Measurements from ENCODE around the gene CDKN3.

CDKN3 gene, protein sequence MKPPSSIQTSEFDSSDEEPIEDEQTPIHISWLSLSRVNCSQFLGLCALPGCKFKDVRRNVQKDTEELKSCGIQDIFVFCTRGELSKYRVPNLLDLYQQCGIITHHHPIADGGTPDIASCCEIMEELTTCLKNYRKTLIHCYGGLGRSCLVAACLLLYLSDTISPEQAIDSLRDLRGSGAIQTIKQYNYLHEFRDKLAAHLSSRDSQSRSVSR

DNA sequence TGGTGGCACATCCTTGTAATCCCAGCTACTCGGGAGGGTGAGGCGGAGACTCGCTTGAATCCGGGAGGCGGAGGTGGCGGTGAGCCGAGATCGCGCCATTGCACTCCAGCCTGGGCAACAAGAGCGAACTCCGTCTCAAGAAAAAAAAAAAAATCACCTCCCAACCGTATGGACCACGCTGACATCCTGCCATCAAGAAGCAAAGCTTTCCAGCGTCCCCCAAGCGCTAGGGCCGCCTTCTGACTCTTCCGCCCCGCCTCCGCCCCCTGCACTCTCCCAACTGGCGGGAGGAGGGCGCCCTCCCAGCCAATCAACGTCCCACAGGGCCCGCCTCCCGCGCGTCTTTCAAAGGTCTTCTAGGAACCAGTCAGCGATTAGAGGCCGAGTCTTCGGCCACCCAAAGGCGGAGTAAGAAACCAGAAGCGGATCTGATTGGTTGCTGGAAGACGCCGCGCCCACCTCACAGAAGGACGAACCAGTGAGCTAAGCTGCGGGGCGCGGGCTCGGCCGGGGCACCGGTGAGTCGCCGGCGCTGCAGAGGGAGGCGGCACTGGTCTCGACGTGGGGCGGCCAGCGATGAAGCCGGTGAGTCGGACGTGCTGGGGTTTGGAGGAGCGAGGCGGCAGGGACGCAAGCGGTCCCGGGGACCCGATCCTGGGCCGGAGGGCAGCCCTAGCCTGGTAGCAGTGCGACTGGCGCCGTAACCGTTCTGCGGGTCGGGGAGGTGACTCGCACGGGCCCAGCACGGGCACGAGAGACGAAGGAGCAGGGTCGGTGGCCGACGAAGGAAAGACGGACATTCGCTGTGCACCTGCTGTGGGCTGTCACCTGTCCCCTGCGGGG lies at the start of gene CDKN3:
Gene CDKN3 (plus strand): TSS at position 515 of the 843 bp plus-strand sequence. CDS start 62 bp downstream, at position 577.
- peak; percentile 99 for DNase-seq

DNA sequence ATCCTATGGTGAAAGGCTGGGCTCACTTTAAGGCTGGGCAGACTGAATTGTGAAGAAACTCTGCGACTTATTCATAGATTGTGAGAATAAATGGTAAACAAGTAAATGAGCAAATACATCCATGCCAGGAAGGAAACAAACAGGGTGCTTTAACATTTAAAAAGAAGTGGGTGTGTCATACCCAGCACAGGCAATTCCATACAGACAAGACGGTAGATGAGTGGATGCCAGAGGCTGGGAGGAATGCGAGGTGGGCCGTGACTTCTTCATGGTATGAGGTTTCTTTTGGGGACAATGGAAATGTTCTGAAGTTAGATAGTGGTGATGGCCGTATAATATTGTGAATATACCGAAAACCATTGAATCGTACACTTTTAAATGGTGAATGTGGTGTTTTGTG lies 49.8 kb upstream of the CDKN3 start:
- no peak for DNase-seq

DNA sequence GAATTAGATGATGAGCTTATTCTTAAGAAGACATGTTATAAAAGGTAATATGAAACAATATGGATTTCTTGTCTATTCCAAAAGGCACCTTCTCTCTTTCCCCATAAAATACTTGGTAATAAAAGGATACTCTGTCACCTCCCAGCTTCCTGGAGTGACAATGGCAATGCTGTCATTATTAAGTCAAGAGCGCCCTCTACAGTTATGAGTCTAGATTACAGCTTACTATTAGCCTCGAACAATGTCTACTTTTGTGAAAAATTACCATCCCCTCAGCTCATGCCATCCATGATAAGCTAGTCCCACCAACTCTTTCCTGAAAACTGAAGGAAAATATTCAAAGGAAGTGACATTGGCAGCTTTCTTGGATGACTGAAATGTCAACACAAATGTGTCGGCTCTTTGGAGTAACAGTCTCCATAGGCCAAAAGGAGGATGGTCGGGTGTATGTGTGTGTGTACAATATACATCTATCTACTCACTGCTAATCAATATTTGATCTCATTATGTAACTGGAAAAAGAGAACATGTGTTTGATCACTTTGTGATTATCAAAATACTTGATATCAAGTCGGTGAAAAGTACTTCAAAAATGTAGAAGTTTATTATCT lies 48.7 kb upstream of the CDKN3 start:
- peak; percentile 62 for DNase-seq

DNA sequence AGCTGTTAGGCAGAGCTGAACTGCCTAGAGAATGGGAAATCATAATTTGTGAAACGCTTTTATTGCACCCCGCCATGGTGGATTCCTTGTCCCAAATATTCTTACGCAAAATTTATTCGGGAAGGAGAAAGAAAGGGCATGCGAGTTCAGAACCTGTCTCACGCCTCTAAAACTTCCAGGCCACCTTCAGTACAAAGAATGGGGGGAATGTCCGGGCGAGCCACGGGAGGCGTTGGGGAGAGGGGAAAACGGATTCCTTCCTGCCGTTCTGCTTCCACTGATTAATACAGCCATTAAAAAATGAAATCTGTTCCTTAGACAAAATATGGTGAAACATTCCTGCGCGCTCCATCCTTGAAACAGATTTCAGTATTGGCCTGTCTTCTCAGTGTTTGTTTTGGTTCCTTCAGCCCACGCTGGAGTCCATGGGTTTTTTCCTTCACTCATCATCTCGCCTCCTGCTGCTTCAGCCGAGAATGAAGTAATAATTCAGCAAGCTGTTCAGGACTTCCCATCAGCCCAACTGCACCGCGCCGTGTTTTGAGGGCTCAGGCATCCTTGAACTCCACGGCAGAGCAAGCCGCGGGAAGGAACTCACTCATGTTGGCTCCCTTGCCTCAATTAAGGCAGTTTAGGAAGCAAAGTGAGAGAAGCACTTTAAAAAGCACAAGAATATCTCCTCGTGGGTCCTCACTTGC lies 47.7 kb upstream of the CDKN3 start:
- DNase-seq = no peak

DNA sequence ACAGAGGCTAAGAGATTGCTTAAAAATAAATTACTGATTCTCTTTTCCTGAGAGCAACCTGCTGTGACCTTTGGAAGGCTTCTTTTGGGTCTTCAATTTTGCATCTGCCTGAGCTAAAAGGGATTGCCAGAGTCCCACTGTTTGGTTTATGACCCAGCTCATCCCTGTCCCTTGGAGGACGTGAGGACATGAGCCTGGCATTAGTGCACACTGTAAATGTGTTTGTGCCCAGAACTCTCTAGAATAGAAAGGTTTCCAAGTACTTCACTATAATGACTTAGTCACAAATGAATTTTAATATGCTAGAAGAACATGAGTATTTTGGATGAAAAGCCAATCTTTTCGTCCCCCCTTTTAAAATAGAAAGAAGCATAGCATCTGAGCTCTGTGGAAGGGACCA lies 47.1 kb upstream of the CDKN3 start:
- DNase-seq = no peak

DNA sequence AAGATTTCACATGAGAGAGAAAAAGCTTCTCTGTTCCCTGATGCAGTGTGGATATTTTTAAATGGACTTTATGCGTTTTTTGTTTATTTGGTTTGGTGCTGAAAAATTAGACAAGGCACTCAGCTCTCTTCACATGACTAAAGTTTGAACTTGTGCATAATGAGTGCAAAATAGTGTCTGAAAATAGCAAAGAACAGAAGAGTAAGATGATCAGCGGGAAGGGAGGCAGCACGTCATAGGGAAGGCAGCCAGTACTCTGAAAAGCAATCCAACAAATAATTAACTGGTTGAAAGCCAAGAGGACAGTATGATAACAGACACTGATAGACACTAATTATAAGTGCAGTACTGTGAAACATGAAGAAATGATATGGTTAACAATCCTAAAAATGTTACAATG lies 46.6 kb upstream of the CDKN3 start:
- DNase-seq = no peak

DNA sequence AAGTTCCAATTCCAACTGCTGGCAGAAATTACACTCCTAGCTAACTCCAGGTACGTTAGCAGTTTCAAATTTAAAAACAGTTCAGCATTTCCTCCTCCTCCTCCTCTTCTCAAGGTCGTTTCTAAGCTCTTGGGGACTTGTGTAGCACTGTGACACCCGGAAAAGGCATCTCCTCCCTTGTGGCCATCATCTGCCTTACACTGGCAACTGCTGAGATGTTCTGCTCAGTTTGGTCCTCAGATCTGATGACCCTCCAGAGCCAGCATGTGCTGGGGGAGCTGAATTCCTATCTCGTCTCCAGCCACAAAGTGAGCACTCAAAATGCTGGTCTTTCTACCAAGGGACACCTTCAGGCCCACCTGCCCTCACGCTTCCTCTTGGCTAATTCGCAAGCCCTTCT lies 43.5 kb upstream of the CDKN3 start:
- no peak for DNase-seq

DNA sequence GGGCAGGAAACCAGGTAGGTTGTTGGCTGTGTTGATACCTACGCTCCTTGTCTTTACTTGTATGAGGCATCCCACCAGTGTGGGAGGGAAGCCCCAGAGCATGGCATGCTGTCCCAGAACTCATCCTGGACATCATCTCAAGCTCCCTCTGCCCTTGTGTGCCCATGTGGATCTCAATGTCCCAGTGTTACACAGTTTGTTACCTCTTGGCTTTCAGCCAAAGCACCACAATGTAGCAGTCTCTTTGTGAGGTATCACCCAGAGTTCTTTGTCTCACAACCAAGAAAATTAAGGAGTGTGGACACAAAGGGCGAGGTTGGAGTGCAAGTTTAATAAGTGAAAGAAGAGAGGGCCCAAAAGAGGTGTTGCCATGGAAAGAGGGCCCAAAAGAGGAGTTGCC lies 43.1 kb upstream of the CDKN3 start:
- no peak for DNase-seq

DNA sequence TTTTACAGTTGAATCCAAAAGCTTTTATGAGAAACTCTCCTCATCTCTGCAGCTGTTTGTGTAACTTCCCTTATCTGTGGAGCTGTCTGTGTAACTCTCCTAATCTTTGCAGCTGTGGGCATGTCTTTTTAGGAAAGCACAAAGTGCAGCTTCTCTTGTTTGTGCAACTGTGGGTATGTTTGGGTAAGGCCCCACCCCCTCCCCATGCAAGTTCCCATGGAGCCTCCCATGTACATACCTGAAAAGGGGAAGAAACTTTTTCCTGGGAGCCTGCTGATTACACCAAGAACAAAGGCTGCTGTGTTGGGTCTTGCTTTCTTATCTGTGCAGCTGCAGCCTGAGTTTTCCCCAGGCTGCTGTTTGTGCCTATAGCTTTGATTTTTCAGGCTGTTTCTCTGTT lies 42.7 kb upstream of the CDKN3 start:
- DNase-seq = no peak

DNA sequence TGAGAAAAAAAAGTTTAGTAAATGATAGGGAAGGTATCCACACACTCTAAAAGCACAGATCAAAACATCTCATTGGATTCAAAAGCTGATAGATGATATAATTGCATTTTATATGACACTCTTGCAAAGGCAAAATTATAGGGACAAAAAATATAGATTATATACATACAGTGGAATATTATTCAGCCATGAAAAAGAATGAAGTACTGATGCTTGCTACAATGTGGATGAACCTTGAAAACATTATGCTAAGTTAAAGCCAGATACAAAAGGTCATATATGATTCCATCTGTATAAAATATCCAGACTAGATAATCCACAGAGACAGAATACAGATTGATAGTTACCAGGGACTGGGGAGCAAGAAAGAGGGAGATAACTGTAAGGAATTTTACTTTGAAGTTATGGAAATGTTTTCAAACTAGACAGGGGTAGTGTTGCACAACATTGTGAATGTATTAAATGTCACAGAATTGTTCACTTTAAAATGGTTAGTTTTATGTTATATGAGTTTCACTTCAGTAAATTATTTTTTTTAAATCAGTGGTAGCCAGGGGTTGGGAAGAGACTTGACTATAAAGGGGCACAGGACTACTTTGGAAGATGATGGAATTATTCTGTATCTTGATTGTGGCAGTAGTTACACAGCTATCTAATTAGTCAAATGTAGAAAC lies 41.7 kb upstream of the CDKN3 start:
- no peak for DNase-seq

DNA sequence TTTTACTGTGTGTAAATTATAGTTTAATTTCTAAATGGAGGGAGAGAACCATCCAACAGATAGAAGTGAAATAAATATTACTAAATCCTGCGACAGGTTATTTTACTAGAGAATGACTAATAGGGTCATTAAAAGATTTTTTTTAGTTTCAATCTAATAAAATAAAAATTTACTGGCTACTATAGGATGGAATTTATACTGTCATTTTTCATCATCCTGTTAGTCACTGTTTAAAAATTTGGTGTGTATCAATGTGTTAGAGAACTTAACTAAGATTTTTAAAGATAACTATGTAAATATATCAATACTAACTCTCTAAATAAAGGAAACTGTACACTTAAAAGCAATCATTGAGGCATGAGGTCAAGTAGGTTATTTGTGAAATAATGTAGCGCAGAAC lies 41.1 kb upstream of the CDKN3 start:
- DNase-seq = no peak

DNA sequence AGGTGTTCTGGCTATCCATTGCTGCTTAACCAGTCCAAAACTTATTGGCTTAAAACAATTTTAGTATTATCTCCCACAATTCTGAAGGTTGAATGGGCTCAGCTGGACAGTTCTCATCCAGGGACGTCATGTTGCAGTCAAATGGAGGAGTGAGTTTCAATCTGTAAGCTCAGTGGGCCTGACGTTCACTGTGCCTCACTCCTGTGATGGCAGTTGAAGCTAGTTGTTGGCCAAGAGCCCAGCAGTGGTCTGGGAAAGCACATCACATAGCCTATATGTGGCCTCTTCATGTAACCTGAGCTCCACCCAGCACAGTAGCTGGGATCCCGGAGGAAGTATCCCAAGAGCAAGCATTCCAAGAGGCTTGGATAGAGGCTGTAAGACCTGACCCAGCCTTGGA lies 40.6 kb upstream of the CDKN3 start:
- no peak for DNase-seq

DNA sequence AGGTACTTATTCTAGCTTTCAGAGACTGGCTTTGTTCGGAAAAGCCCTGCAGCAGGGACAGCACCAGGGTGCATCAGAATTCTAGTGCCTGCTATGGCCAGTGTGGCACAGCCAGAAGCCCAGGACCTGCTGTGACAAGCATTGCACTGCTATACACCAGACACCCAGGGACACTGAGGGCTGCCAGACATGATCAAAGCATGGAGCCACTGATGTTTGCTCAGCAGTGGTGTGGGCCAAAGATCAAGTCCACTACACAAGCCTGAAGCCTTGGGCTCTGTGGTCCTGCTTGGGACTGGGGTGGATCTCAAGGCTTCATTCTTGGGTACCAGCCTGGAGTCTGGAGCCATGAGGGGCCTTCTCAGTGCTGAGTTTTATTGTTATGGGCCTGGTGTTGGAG lies 36.1 kb upstream of the CDKN3 start:
- no peak for DNase-seq

DNA sequence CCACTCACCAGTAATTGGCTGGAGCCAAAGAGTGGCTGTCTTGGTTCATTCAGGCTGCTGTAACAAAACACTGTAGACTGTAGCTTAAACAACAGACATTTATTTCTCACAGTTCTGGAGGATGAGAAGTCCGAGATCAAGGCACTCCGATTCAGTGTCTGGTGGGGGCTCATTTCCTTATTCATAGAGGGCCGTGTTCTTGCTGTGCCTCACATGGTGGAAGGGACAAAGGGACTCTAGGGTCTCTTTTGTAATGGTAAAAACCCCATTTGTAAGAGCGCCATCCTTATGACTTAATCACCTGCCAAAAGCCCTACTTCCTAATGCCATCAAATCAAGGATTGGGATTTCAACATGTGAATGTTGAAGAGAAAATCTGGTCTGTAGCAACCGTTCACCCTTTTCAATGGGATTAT lies 34.7 kb upstream of the CDKN3 start:
- DNase-seq = no peak

DNA sequence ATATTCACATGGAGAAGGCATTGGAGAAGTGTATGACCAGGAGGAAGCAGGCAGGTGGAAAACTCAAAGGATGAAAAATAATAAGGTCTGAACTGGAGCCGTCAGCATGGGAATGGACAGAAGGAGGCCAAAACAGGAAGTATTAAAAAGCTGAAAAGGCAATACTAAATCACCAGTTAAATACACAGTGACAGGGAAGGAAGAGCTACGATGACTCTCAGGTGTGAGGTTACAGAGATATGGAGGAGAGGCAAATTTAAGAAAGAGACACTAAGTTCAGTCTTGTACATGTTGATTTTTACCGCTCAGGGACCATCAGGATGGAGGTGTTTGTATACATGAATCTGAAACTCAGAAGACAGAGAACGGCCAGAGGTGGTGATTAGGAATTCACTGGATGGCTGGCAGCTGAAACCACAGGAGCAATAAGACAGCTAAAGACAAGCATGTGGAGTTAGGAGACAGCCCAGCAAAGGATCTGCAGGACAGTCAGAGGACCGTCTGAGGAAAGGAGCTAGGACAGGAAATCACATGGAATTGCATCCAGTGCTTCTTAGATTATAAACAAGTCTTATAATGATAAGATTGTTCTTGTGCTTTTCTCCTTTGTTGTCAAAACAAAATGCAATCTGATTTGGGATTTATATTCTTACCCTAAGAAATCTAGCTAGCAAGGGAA lies 33.9 kb upstream of the CDKN3 start:
- no peak for DNase-seq

DNA sequence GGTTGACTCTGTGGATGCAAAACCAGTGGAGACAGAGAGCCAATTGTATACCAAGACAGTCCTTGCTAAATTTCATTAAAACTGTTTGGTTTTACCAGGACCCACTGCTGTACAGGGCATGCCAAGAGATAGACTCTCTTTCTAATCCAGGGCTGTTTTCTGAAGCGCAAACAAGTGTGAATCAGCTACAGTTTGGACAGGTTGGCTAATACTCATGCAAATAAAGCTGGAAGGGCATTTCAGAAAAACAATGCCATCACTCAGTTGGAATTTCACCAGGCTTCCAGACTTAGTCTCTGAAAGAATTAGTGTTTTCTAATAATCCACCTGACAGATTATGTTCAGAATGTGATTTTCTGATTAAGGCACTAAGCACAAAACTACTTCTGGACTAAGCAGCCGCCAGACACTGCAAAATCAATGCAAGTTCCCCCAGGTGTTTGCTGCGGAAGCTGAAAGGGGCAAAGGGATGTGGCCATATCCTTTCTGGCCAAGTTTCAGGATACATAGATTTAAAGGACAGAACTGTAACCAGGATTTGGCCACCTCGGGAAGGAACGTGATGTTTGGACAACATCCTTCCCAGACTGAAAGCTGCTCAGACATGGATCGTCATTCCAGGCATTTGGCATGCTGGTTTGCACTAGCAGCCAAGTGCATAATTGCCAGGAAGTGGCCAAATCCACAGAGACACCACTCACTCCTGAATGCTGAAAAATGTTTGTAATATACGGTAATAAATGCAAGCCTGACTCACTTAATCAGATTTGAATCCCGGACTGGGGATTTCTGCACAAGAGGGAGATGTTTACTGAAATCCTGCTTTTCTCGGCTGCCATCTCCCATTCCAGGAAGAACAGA lies 32.0 kb upstream of the CDKN3 start:
- DNase-seq = no peak

DNA sequence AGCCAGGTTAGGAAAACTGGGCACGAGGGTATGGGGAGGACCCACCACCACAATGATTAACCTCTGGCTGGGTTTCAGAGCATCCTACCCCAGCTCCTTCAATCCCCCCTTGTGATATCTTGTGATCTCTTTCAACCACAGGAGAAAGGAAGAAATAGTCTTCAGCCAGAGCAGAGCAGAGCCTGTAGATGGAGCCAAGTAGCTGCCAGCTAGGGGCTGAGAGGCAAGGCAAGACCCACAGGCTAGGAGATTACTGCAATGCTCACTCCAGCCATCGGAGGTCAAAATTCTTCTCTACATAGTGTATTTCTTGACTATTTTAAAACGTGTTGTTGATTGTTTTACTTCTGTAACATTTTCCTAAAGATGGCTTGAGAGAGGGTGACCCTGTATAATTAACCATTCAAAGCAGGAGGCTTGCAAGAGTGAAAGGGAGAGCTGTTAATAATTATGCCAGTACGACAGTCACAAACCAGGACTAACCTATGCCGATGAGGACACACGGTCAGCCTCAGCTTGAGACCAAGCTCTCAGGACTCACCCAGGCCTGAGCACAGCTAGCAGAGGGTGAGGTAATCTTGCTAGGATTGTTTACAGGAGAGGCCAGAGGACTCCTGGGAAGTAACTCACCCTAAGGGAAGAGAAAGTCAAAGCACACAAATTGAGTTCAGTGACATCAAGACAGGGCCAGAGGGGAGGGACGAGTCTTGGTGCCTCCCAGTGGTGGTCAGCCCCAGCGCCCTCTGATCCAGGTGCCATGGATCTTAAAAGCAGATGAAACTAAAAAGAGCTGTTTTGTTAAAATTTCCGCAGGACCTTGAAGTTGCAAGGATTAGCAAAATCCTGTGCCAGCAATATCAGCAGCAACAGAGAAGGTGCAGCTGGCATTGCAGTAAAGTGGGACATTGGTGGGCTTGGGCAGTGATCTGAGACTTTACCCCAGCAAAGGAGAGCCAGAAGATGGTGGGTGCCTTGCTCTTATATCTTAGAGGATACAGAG lies 29.8 kb upstream of the CDKN3 start:
- DNase-seq = peak; percentile 23

DNA sequence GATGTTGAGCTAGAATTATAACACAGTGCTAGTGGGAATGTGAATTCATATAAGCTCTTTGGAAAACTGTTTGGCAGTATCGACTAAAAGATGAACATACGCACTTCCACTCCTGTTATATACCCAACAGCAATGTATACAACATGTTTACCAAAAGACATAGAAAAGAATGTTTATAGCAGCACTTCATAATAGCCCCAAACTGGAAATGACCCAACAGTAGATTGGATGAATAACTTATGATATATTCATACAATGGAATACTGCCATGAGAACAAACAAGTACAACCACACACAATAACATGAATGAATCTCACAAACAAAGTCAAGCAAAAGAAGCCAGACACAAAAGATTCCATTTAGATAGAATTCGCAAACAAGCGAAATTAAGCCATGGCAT lies 28.5 kb upstream of the CDKN3 start:
- DNase-seq = no peak

DNA sequence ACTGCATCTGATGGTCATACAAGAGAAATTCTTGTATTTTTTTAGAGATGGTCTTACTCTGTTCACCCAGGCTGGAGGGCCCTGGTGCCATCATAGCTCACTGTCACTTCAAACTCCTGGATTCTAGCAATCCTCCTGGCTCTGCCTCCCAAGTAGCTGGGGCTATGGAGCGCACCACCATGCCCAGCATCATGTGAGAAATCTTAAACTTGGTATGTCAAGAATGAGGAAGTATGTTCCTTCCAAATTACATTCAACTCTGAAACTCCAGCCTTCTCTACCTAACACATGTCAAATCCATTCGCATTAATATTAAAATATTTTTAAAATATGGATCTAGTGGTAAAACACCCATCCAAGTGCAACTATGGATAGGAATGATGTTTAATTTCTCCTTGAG lies 27.5 kb upstream of the CDKN3 start:
- no peak for DNase-seq
